Vagina (tissue), 2 donors: ENCODE results near the gene CCDC18. TPM values are rescaled to one million over a fixed set of nuclear protein-coding genes. Genes with fewer than 3 reads are reported as not detected.

ENCODE experiments used
- DNase-seq, 2 donors: peaks; one replicate each; pipeline ENCODE4 v3.0.0-alpha.2; 2017; ENCODE audit errors: extremely low spot score in 2 of 2
- H3K27ac ChIP-seq: fragments of 200-600 bp; sonication (generic); one replicate; pipeline ENCODE4 v1.5.1; 2019
- H3K27me3 ChIP-seq: fragments of 200-600 bp; sonication (generic); one replicate; pipeline ENCODE4 v1.5.1; 2019
- H3K36me3 ChIP-seq, 2 donors: fragments of 200-600 bp; sonication (generic); one replicate each; pipeline ENCODE4 v1.5.1; 2017 to 2019
- H3K4me1 ChIP-seq: fragments of 200-600 bp; sonication (generic); one replicate; pipeline ENCODE4 v1.5.1; 2019
- H3K4me3 ChIP-seq, 2 donors: fragments of 200-600 bp; sonication (generic); 1 replicate in 1 of 2; 2 replicates in 1 of 2; pipeline ENCODE4 v1.5.1; 2016 to 2019
- H3K9me3 ChIP-seq: fragments of 200-600 bp; sonication (generic); one replicate; pipeline ENCODE4 v1.5.1; 2019
- POLR2A ChIP-seq, 2 donors: fragments of 450-650 bp; IDR thresholded peaks; one replicate each; pipeline ENCODE4 v1.6.1; 2017; ENCODE audit warnings: antibody characterized with exemption in 2 of 2, mild to moderate bottlenecking in 2 of 2, moderate library complexity in 2 of 2
- POLR2AphosphoS5 ChIP-seq, 2 donors: sonication (generic); formaldehyde crosslinking; IDR thresholded peaks; one replicate each; pipeline ENCODE4 v1.9.0; 2017; ENCODE audit warnings: antibody characterized with exemption in 2 of 2, mild to moderate bottlenecking in 2 of 2, low read depth in 1 of 2; ENCODE audit not compliant: insufficient read depth in 1 of 2
- intact Hi-C: fragments of 100-400 bp; cut with DNase I; formaldehyde crosslinking; loops from one replicate; pipeline ENCODE4 v1.15.1; 2023
- total RNA-seq: library from RNA; depleted of rRNA; stranded (reverse); fragments of >200 nt; gene quantifications from one replicate; pipeline ENCODE4 v1.2.3, GENCODE V29; 2016
- TF ChIP-seq, protein P1 (sequence below), 3 experiments: fragments of 450-650 bp in 2 of 3; fragments of 200-600 bp in 1 of 3; sonication (generic) in 1 of 3; IDR thresholded peaks; one replicate each; pipeline ENCODE4 v1.5.1; 2017 to 2019; ENCODE audit warnings: antibody characterized with exemption in 3 of 3, mild to moderate bottlenecking in 2 of 3, moderate library complexity in 2 of 3

The CCDC18 gene
- total RNA-seq, 1 donor from 2014 or later = 17.7 TPM

DNA sequence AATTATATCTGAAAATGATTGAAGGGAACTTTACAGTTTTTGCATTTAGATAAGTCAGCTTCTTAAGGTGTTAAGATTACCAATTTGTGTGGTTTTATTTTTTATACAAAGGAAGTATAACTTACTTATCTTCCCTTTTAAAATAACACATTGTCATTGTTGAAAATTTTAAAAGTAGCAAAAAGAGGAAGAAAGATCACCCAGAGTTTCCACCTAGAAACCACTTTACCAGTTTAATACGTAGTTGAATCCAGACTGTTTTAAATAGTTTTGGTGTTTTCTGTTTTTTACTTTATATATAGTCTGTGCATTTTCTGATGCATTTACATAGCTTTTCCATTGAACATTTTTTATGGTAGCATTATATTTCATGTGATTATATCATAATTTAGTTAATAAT, 6.1 kb downstream of the CCDC18 start:
- H3K27me3 ChIP-seq = no peaks in the 10 kb centered on the region
- TF ChIP-seq, protein P1, sequence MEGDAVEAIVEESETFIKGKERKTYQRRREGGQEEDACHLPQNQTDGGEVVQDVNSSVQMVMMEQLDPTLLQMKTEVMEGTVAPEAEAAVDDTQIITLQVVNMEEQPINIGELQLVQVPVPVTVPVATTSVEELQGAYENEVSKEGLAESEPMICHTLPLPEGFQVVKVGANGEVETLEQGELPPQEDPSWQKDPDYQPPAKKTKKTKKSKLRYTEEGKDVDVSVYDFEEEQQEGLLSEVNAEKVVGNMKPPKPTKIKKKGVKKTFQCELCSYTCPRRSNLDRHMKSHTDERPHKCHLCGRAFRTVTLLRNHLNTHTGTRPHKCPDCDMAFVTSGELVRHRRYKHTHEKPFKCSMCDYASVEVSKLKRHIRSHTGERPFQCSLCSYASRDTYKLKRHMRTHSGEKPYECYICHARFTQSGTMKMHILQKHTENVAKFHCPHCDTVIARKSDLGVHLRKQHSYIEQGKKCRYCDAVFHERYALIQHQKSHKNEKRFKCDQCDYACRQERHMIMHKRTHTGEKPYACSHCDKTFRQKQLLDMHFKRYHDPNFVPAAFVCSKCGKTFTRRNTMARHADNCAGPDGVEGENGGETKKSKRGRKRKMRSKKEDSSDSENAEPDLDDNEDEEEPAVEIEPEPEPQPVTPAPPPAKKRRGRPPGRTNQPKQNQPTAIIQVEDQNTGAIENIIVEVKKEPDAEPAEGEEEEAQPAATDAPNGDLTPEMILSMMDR (IDR thresholded peaks at IDR 0.05) = no peak
- TF ChIP-seq POLR2AphosphoS5 (IDR thresholded peaks at IDR 0.05; ENCODE audit: insufficient read depth in 1 of 2, low read depth in 1 of 2) (no peak), POLR2A (IDR thresholded peaks at IDR 0.05) (no peak)
- H3K4me3 ChIP-seq = no peak overlapping the region
- intact Hi-C loops = no loop called here
- no peaks in the 10 kb centered on the region for H3K4me1 ChIP-seq
- H3K36me3 ChIP-seq = no peaks in the 10 kb centered on the region
- no peaks in the 10 kb centered on the region for H3K9me3 ChIP-seq
- no peak overlapping the region for H3K27ac ChIP-seq
- DNase-seq = no peak

DNA sequence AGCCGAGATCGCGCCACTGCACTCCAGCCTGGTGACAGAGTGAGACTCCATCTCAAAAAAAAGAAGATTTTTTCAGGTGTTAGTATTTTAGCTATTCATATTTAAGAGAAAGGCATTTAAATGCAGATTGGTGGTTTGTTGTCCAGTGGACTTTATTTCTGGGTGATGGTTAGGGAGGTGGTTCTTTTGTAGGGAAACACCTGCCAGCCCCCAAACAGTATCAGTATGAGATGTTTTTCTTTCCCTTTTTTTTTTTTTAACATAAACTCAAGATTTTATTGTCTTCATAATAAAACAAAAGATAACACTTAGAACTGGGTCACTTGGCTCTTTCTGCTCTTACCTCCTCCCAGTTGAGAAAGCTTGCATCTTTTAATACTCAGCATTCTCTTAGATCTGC, 9.9 kb downstream of the CCDC18 start:
- no peak for DNase-seq
- Histone ChIP-seq H3K4me3 (no peak overlapping the region), H3K36me3 (no peaks in the 10 kb centered on the region), H3K27me3 (no peaks in the 10 kb centered on the region), H3K9me3 (no peaks in the 10 kb centered on the region), H3K27ac (no peak overlapping the region), H3K4me1 (no peaks in the 10 kb centered on the region)
- intact Hi-C loops = no loop called here
- TF ChIP-seq POLR2AphosphoS5 (IDR thresholded peaks at IDR 0.05; ENCODE audit: insufficient read depth in 1 of 2, low read depth in 1 of 2) = no peak
- TF ChIP-seq, protein P1 (IDR thresholded peaks at IDR 0.05) = no peak
- no peak for TF ChIP-seq POLR2A (IDR thresholded peaks at IDR 0.05)

DNA sequence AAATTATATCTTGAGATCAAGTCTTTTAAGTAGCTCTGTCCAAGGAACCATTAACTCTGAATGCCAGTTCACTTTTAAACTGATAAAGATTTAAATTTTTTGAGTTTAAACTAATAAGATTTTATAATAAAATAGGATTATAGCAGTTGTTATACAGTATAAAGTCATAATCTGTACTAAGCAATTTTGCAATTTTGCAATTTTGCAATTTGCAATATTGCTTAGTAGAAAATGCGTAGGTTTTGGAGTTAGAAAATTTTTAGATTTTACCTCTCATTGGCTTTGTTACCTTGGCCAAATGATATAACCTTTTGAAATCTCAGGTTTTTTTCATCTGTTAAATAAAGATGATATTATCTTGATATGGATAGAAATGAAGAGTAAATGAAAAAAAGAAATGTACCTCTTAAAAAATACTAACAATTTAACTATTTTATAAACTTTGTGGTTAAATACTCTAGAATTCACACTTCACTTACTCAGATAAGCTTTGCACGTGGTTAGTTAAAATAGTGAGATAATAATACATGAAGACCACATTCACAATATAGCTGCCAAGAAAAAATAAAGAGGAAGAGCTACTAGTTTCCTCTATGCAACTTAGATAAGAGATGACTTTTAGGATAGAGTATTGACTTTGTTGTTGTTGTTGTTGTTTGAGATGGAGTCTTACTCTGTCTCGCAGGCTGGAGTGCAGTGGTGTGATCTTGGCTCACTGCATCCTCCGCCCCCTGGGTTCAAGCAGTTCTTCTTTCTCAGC, 13.9 kb downstream of the CCDC18 start:
- Histone ChIP-seq H3K4me3 (no peak overlapping the region), H3K27ac (no peak overlapping the region), H3K36me3 (no peaks in the 10 kb centered on the region), H3K9me3 (no peaks in the 10 kb centered on the region), H3K27me3 (no peaks in the 10 kb centered on the region), H3K4me1 (no peaks in the 10 kb centered on the region)
- TF ChIP-seq POLR2A (IDR thresholded peaks at IDR 0.05) = no peak
- no peak for TF ChIP-seq POLR2AphosphoS5 (IDR thresholded peaks at IDR 0.05; ENCODE audit: insufficient read depth in 1 of 2, low read depth in 1 of 2)
- TF ChIP-seq, protein P1 (IDR thresholded peaks at IDR 0.05) = no peak
- intact Hi-C loops = no loop called here
- DNase-seq = no peak

DNA sequence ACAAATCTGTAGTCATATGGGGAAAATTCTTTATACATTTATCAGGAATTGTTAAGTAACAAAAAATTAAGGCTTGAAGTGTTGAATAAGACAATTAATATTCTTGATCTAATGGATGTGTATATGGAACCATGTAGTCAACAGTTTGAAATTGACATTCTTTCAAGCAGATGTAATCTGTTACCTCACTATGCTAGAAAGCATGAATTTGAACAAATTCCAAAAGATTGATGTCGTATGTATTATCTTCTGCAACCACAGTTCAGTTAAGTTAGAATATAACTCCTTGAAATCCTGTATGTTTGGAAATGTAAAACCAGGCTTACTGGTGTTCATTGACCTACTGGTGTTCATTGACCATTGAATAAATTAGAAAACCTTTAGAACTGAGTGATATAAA, 16.1 kb downstream of the CCDC18 start:
- Histone ChIP-seq H3K36me3 (no peaks in the 10 kb centered on the region), H3K27me3 (no peaks in the 10 kb centered on the region), H3K4me3 (no peak overlapping the region), H3K9me3 (no peaks in the 10 kb centered on the region), H3K4me1 (no peaks in the 10 kb centered on the region), H3K27ac (no peak overlapping the region)
- intact Hi-C loops = no loop called here
- TF ChIP-seq POLR2AphosphoS5 (IDR thresholded peaks at IDR 0.05; ENCODE audit: insufficient read depth in 1 of 2, low read depth in 1 of 2) = no peak
- no peak for DNase-seq

DNA sequence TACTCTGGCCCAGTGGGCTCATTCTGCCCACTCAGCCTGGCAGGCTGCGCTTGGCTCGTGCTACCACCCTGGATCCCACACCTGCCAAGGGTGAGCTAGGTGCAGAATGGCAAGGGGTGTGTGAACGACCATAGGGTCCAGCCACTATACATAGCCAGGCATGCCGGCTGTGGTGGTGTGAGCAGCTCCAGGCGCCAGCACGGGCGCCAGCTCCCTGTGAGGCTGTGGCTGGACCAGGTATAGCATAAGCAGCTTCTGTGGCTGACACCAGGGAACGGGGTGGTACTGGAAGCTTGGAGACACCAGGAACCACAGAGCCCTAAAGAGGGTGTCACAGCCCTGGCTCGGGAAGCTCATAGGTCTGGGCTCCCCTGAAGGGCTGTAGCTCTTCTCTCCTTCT, 18.6 kb downstream of the CCDC18 start:
- Histone ChIP-seq H3K9me3 (no peaks in the 10 kb centered on the region), H3K4me1 (no peaks in the 10 kb centered on the region), H3K36me3 (no peaks in the 10 kb centered on the region), H3K27me3 (no peaks in the 10 kb centered on the region), H3K4me3 (no peak overlapping the region), H3K27ac (no peak overlapping the region)
- intact Hi-C loops = no loop called here
- TF ChIP-seq POLR2A (IDR thresholded peaks at IDR 0.05) (no peak), POLR2AphosphoS5 (IDR thresholded peaks at IDR 0.05; ENCODE audit: insufficient read depth in 1 of 2, low read depth in 1 of 2) (no peak)
- TF ChIP-seq, protein P1 (IDR thresholded peaks at IDR 0.05) = no peak
- no peak for DNase-seq
